Kidney (tissue), 14 donors: ENCODE measurements around the gene CTNNA2. TPM values are rescaled to one million over a fixed set of nuclear protein-coding genes. Genes with fewer than 3 reads are reported as not detected.

Experiments
- DNase-seq, 5 donors: peaks; one replicate each; pipeline ENCODE4 v3.0.0-alpha.2; 2013 to 2020
- FAIRE-seq: peaks from 2 replicates; lab custom pipeline; 2012; peaks lifted over from hg19 to GRCh38; lab: Jason Lieb, UNC
- H3K27ac ChIP-seq, 2 donors: one replicate each; pipeline ENCODE4 v1.7.0; 2013; ENCODE audit warnings: low read depth in 2 of 2, low read length in 2 of 2, inconsistent platforms in 1 of 2
- H3K27me3 ChIP-seq: one replicate; pipeline ENCODE4 v1.7.1; 2013; ENCODE audit warnings: low read length, inconsistent platforms; ENCODE audit not compliant: control insufficient read depth, insufficient read depth
- H3K36me3 ChIP-seq, 3 donors: one replicate each; pipeline versions ENCODE4 v1.7.0 to v1.7.1; 2013; ENCODE audit warnings: low read length in 3 of 3, control low read depth in 1 of 3, inconsistent platforms in 1 of 3; ENCODE audit not compliant: insufficient read depth in 3 of 3, control insufficient read depth in 2 of 3
- H3K4me1 ChIP-seq, 3 donors: one replicate each; pipeline versions ENCODE4 v1.7.0 to v1.7.1; 2013; ENCODE audit warnings: low read length in 3 of 3, inconsistent platforms in 1 of 3, low read depth in 1 of 3; ENCODE audit not compliant: control insufficient read depth in 2 of 3, insufficient read depth in 2 of 3
- H3K4me3 ChIP-seq, 3 donors: one replicate each; pipeline versions ENCODE4 v1.7.0 to v1.8.1; 2013; ENCODE audit warnings: low read length in 3 of 3, control low read depth in 1 of 3, inconsistent platforms in 1 of 3
- H3K9ac ChIP-seq, 3 donors: one replicate each; pipeline versions ENCODE4 v1.7.0 to v1.7.1; 2013; ENCODE audit warnings: low read length in 3 of 3, control low read depth in 1 of 3, inconsistent platforms in 1 of 3
- H3K9me3 ChIP-seq, 3 donors: one replicate each; pipeline versions ENCODE4 v1.7.0 to v1.7.1; 2013; ENCODE audit warnings: low read length in 3 of 3, control low read depth in 1 of 3, inconsistent platforms in 1 of 3; ENCODE audit not compliant: control insufficient read depth in 2 of 3, insufficient read depth in 1 of 3
- CTCF ChIP-seq: IDR thresholded peaks from 3 replicates; pipeline ENCODE4 v1.5.1; 2012; ENCODE audit warnings: mild to moderate bottlenecking, moderate library complexity, borderline replicate concordance; ENCODE audit not compliant: insufficient read depth; ENCODE audit errors: extremely low read depth
- intact Hi-C: fragments of 100-400 bp; cut with DNase I; formaldehyde crosslinking; loops from one replicate; pipeline ENCODE4 v1.11.1; 2022
- polyA plus RNA-seq: library from polyadenylated mRNA; stranded (reverse); fragments of 350-450 nt; fragmentation: Illumina TruSeq; extraction: RNeasy Lipid Tissue Mini Kit (QIAGEN cat#74804); gene quantifications from one replicate; pipeline ENCODE4 v1.2.3, GENCODE V29; 2014; ENCODE audit warnings: low read depth, low replicate concordance; ENCODE audit not compliant: insufficient read depth
- total RNA-seq: library from RNA; stranded (reverse); fragmentation: NEBNext Ultra II Directional; extraction: Animal tissue kit (Norgen Biotek cat#: 25700); gene quantifications from one replicate; pipeline ENCODE4 v1.2.1, GENCODE V29; 2021
- donor health status: control.
- donor health status: control.
- donor health status: control.
- donor health status: control.
- donor health status: control.
- donor health status: DM: yes; HTN: yes; CAD: no.
- donor health status: Normal renal cell carcinoma (clear cell type).

CTNNA2 gene
- total and polyA plus RNA-seq, 2 donors from 2014 or later, result 0.47 TPM; not detected in 1

GRCh38 chr2:79638954-79639353 lies 126.1 kb downstream of the CTNNA2 start:
- intact Hi-C loops, result no loop called here
- Histone ChIP-seq H3K9ac (no peak overlapping the region), H3K4me3 (no peak overlapping the region), H3K27me3 (no peaks in the 10 kb centered on the region), H3K36me3 (no peaks in the 10 kb centered on the region), H3K4me1 (no peaks in the 10 kb centered on the region), H3K27ac (no peak overlapping the region), H3K9me3 (no peaks in the 10 kb centered on the region)
- no peak for FAIRE-seq
- TF ChIP-seq CTCF, result no peak
- DNase-seq, result no peak

GRCh38 chr2:79640001-79640400 lies 127.2 kb downstream of the CTNNA2 start:
- FAIRE-seq, result no peak
- intact Hi-C loops, result no loop called here
- Histone ChIP-seq H3K27me3 (no peaks in the 10 kb centered on the region), H3K9ac (no peak overlapping the region), H3K4me3 (no peak overlapping the region), H3K27ac (no peak overlapping the region), H3K36me3 (no peaks in the 10 kb centered on the region), H3K9me3 (no peaks in the 10 kb centered on the region), H3K4me1 (no peaks in the 10 kb centered on the region)
- no peak for TF ChIP-seq CTCF
- DNase-seq, result peak in 1 of 5 donors; percentile 9

GRCh38 chr2:79649531-79649930 lies 136.7 kb downstream of the CTNNA2 start:
- DNase-seq (no peak), FAIRE-seq (no peak)
- intact Hi-C loops, result no loop called here
- H3K27me3 ChIP-seq, result no peaks in the 10 kb centered on the region
- TF ChIP-seq CTCF, result no peak
- peaks cover 0 to 5% (median 3%) of the 10 kb centered on the region in 3 donors for H3K9me3 ChIP-seq
- H3K4me3 ChIP-seq, result no peak overlapping the region
- H3K27ac ChIP-seq, result no peak overlapping the region
- no peaks in the 10 kb centered on the region for H3K4me1 ChIP-seq
- H3K36me3 ChIP-seq, result no peaks in the 10 kb centered on the region
- no peak overlapping the region for H3K9ac ChIP-seq

- no peak for FAIRE-seq
- H3K4me3 ChIP-seq, result no peak overlapping the region
- intact Hi-C loops, result no loop called here
- H3K36me3 ChIP-seq, result no peaks in the 10 kb centered on the region
- DNase-seq, result no peak
- no peak for TF ChIP-seq CTCF
- no peaks in the 10 kb centered on the region for H3K4me1 ChIP-seq
- no peak overlapping the region for H3K9ac ChIP-seq
- no peak overlapping the region for H3K27ac ChIP-seq
- no peaks in the 10 kb centered on the region for H3K27me3 ChIP-seq
- no peaks in the 10 kb centered on the region for H3K9me3 ChIP-seq
Measured at GRCh38 chr2:79660557-79660956, 147.7 kb downstream of the CTNNA2 start.
